ENCODE measurements around the gene SPA17. TPM values are rescaled to one million over a fixed set of nuclear protein-coding genes. Genes with fewer than 3 reads are reported as not detected.

Gene SPA17
- total and polyA plus RNA-seq, 2 of the 8 experiments (the other 6 are each of a cell fraction or from before 2014, with no cell fraction given): 3.7 to 5.2 TPM

GRCh38 chr11:124693142-124693541 is 19.4 kb downstream of the SPA17 start (continued):
- no peak for TF ChIP-seq CHD7 (IDR thresholded peaks at IDR 0.05; ENCODE audit: insufficient replicate concordance, low read length)
- no peak for TF ChIP-seq POLR2A (IDR thresholded peaks at IDR 0.05; ENCODE audit: control extremely low read depth in 1 of 2, low read depth in 2 of 2, low read length in 2 of 2)
- TF ChIP-seq JUND (IDR thresholded peaks at IDR 0.05; ENCODE audit: low read length): no peak
- TF ChIP-seq YY1 (IDR thresholded peaks at IDR 0.05; ENCODE audit: low read depth, low read length): no peak
- no peak for TF ChIP-seq RAD21 (IDR thresholded peaks at IDR 0.05 in 1 of 2, conservative IDR thresholded peaks at IDR 0.05 in 1 of 2; ENCODE audit: low read depth in 2 of 2, low read length in 2 of 2)
- no peak for TF ChIP-seq TBP (IDR thresholded peaks at IDR 0.05; ENCODE audit: low read depth, low read length)

Data from H1 (cell line).